Lung (tissue), 12 donors: ENCODE data around the gene WDR1. TPM values are rescaled to one million over a fixed set of nuclear protein-coding genes. Genes with fewer than 3 reads are reported as not detected.

Experiments used
- ATAC-seq: fragments of 200-7000 bp; cut with Tn5 transposase; one replicate; pipeline ENCODE4 v1.9.1; 2020; ENCODE audit warnings: moderate number of reproducible peaks; ENCODE audit not compliant: insufficient read depth, low FRiP score
- DNase-seq, 3 donors: peaks; one replicate each; pipeline ENCODE4 v3.0.0-alpha.2; 2013 to 2017
- H3K27ac ChIP-seq, 2 donors: one replicate each; pipeline ENCODE4 v1.5.1; 2013; ENCODE audit warnings: mild to moderate bottlenecking in 2 of 2, moderate library complexity in 2 of 2, control low read depth in 1 of 2, inconsistent platforms in 1 of 2, low read depth in 1 of 2, low read length in 1 of 2
- H3K27me3 ChIP-seq, 3 donors: one replicate each; pipeline ENCODE4 v1.5.1; 2013; ENCODE audit warnings: low read length in 2 of 3; ENCODE audit not compliant: control insufficient read depth in 3 of 3, insufficient read depth in 3 of 3
- H3K36me3 ChIP-seq, 4 donors: one replicate each; pipeline ENCODE4 v1.5.1; 2013; ENCODE audit warnings: low read length in 4 of 4, mild to moderate bottlenecking in 1 of 4, moderate library complexity in 1 of 4; ENCODE audit not compliant: control insufficient read depth in 4 of 4, insufficient read depth in 4 of 4
- H3K4me1 ChIP-seq, 5 donors: one replicate each; pipeline ENCODE4 v1.5.1; 2013; ENCODE audit warnings: low read length in 5 of 5, mild to moderate bottlenecking in 2 of 5, moderate library complexity in 1 of 5; ENCODE audit not compliant: control insufficient read depth in 5 of 5, insufficient read depth in 5 of 5
- H3K4me3 ChIP-seq: one replicate; pipeline ENCODE4 v1.5.1; 2013; ENCODE audit warnings: mild to moderate bottlenecking, control low read depth, moderate library complexity
- H3K9ac ChIP-seq, 2 donors: one replicate each; pipeline ENCODE4 v1.5.1; 2013; ENCODE audit warnings: low read length in 2 of 2, control low read depth in 1 of 2; ENCODE audit not compliant: insufficient read depth in 1 of 2
- H3K9me3 ChIP-seq, 4 donors: one replicate each; pipeline ENCODE4 v1.5.1; 2013; ENCODE audit warnings: low read length in 3 of 4, mild to moderate bottlenecking in 1 of 4, moderate library complexity in 1 of 4; ENCODE audit not compliant: control insufficient read depth in 4 of 4, insufficient read depth in 3 of 4
- WGBS, 2 donors: extraction: QIAGEN DNeasy Blood & Tissue Kit; methylation state at CpG; one replicate each; pipeline ENCODE4 v1.1.7; 2013; 5-methylcytosine and 5-hydroxymethylcytosine counted together
- polyA plus RNA-seq, 2 donors: library from polyadenylated mRNA; stranded (reverse); fragments of 200-250 nt; gene quantifications; one replicate each; pipeline ENCODE4 v1.2.1, GENCODE V29; 2013
- total RNA-seq, 2 donors: library from RNA; depleted of rRNA in 1 of 2; stranded (reverse); fragments of >200 nt in 1 of 2; gene quantifications; one replicate each; pipeline ENCODE4 v1.2.1, GENCODE V29; 2014 to 2021
- TF ChIP-seq, protein P1 (sequence below): IDR thresholded peaks from 2 replicates; pipeline ENCODE4 v1.5.1; 2012; ENCODE audit warnings: mild to moderate bottlenecking; ENCODE audit errors: control extremely low read depth, extremely low read depth
- donor health status: control.
- donor health status: control.
- donor health status: Bipolar disorder and iron deficiency.
- donor health status: healthy.
- donor health status: DM: yes; HTN: yes; CAD: no.

The WDR1 gene
- total and polyA plus RNA-seq, 4 donors: 72.0 to 325 (median 205) TPM

GRCh38 chr4:10094841-10095240 is 21.8 kb downstream of the WDR1 start:
- Histone ChIP-seq H3K9me3 (no peaks in the 10 kb centered on the region), H3K4me3 (no peak overlapping the region), H3K4me1 (peaks cover 4 to 47% (median 17%) of the 10 kb centered on the region in 5 donors), H3K27me3 (no peaks in the 10 kb centered on the region), H3K27ac (peak overlapping the region in 1 of 2 donors; percentile 65), H3K9ac (no peak overlapping the region), H3K36me3 (peaks cover 14 to 86% (median 32%) of the 10 kb centered on the region in 4 donors)
- TF ChIP-seq, protein P1, sequence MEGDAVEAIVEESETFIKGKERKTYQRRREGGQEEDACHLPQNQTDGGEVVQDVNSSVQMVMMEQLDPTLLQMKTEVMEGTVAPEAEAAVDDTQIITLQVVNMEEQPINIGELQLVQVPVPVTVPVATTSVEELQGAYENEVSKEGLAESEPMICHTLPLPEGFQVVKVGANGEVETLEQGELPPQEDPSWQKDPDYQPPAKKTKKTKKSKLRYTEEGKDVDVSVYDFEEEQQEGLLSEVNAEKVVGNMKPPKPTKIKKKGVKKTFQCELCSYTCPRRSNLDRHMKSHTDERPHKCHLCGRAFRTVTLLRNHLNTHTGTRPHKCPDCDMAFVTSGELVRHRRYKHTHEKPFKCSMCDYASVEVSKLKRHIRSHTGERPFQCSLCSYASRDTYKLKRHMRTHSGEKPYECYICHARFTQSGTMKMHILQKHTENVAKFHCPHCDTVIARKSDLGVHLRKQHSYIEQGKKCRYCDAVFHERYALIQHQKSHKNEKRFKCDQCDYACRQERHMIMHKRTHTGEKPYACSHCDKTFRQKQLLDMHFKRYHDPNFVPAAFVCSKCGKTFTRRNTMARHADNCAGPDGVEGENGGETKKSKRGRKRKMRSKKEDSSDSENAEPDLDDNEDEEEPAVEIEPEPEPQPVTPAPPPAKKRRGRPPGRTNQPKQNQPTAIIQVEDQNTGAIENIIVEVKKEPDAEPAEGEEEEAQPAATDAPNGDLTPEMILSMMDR: no peak
- 31 to 71% methylated on average over 12 to 13 of the region's 13 CpGs for WGBS, 2 donors
- ATAC-seq: no peak
- no peak for DNase-seq

GRCh38 chr4:10093801-10094552 is 22.6 kb downstream of the WDR1 start:
- H3K27ac ChIP-seq: peak overlapping the region; percentile 64 to 78
- DNase-seq (peak; percentile 63 to 79 (median 69)), ATAC-seq (peak; percentile 22)
- TF ChIP-seq, protein P1: no peak
- no peaks in the 10 kb centered on the region for H3K9me3 ChIP-seq
- H3K27me3 ChIP-seq: no peaks in the 10 kb centered on the region
- no peak overlapping the region for H3K4me3 ChIP-seq
- H3K4me1 ChIP-seq: peaks cover 4 to 50% (median 17%) of the 10 kb centered on the region in 5 donors
- no peak overlapping the region for H3K9ac ChIP-seq
- H3K36me3 ChIP-seq: peaks cover 14 to 82% (median 33%) of the 10 kb centered on the region in 4 donors
- 49 to 53% methylated on average over 12 of the region's 12 CpGs for WGBS, 2 donors

GRCh38 chr4:10093271-10093621 is 23.4 kb downstream of the WDR1 start:
- peaks cover 4 to 50% (median 17%) of the 10 kb centered on the region in 5 donors for H3K4me1 ChIP-seq
- WGBS, 2 donors: 77 to 80% methylated on average over 11 of the region's 11 CpGs
- peak overlapping the region; percentile 64 to 78 for H3K27ac ChIP-seq
- no peak for ATAC-seq
- TF ChIP-seq, protein P1: no peak
- DNase-seq: no peak
- H3K36me3 ChIP-seq: peaks cover 17 to 82% (median 33%) of the 10 kb centered on the region in 4 donors
- H3K4me3 ChIP-seq: no peak overlapping the region
- H3K27me3 ChIP-seq: no peaks in the 10 kb centered on the region
- H3K9ac ChIP-seq: no peak overlapping the region
- H3K9me3 ChIP-seq: no peaks in the 10 kb centered on the region
